ENCODE measurements around the gene IRF7. TPM values are rescaled to one million over a fixed set of nuclear protein-coding genes. Genes with fewer than 3 reads are reported as not detected.
A peak's percentile ranks its signal among the peaks of the same experiment; 100 is the strongest.

IRF7 gene
- total and polyA plus RNA-seq, 2 donors from 2014 or later = 21.5 to 36.7 TPM

DNA sequence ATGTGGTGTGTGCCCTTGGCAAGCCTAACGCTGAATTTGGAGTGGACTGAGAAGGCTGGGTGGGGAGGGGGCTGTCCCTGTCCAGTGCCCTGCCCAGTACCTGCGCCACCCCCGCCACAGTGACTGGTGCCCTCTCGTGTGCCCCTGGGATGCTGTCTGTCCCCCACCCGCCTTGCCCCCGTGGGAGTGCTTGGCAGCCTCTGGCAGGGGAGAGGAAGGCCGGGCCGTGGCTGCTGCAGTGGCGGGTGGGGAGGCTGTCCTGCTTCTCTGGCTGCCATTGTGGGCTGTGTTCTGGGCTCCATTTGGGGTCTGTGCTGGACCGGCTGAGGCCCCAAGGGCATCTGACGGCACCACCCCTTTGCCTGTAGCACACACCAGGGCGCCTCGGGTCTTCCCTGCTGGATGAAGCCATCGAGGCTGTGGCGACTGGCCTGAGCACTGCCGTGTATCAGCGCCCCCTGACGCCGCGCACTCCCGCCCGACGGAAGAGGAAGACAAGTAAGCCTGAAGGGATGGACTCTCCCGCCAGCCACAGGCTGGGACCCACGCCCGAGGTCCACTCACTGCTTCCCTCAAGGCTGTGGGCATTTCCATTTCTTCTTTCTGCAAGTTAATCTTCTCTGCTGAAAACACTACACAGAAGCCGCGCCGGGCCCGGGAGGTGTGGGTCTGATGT lies 17.6 kb downstream of the IRF7 start:
- H3K4me3 ChIP-seq (ENCODE audit: low read length in 3 of 3) = no peak overlapping the region
- H3K36me3 ChIP-seq (ENCODE audit: control insufficient read depth in 2 of 3, insufficient read depth in 3 of 3, low read length in 3 of 3) = peaks cover 0 to 37% (median 17%) of the 10 kb centered on the region in 3 donors
- TF ChIP-seq, protein P1, sequence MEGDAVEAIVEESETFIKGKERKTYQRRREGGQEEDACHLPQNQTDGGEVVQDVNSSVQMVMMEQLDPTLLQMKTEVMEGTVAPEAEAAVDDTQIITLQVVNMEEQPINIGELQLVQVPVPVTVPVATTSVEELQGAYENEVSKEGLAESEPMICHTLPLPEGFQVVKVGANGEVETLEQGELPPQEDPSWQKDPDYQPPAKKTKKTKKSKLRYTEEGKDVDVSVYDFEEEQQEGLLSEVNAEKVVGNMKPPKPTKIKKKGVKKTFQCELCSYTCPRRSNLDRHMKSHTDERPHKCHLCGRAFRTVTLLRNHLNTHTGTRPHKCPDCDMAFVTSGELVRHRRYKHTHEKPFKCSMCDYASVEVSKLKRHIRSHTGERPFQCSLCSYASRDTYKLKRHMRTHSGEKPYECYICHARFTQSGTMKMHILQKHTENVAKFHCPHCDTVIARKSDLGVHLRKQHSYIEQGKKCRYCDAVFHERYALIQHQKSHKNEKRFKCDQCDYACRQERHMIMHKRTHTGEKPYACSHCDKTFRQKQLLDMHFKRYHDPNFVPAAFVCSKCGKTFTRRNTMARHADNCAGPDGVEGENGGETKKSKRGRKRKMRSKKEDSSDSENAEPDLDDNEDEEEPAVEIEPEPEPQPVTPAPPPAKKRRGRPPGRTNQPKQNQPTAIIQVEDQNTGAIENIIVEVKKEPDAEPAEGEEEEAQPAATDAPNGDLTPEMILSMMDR (IDR thresholded peaks at IDR 0.05; ENCODE audit: borderline replicate concordance, extremely low read depth, insufficient read depth) = no peak
- DNase-seq = peak in 1 of 5 donors; percentile 33
- no peak overlapping the region for H3K27ac ChIP-seq (ENCODE audit: low read depth in 2 of 2, low read length in 2 of 2)
- no peaks in the 10 kb centered on the region for H3K27me3 ChIP-seq (ENCODE audit: control insufficient read depth, insufficient read depth, low read length)
- H3K9ac ChIP-seq (ENCODE audit: low read length in 3 of 3) = no peak overlapping the region
- H3K9me3 ChIP-seq (ENCODE audit: control insufficient read depth in 2 of 3, insufficient read depth in 1 of 3, low read length in 3 of 3) = no peaks in the 10 kb centered on the region
- FAIRE-seq = no peak
- intact Hi-C loops (cut with DNase I) = no loop called here
- H3K4me1 ChIP-seq (ENCODE audit: control insufficient read depth in 2 of 3, insufficient read depth in 2 of 3, low read depth in 1 of 3, low read length in 3 of 3) = no peaks in the 10 kb centered on the region

DNA sequence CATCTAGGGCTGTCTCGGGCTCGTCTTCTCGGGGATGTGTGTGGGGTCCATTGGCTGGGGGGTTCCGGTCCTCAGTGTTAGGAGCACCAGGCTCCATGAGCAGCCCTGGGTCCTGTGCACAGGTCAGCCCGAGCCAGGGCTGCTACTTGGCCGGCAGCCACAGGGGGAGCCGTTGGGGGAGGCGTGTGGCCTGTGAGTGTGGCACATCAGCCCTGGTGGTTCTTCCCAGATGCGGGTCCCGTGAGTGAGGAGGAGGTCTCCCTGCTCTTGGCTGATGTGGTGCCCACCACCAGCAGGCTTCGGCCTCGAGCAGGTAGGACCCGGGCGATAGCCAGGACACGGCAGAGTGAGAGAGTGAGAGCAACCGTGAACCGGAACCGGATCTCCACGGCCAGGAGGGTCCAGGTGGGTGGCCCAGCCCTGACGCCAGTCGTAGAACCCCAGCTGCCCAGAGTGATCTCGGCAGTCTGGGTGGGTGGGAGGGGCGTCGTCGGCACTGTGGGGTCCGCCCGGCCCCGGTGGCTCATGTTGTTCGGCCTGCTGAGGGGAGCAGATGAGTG lies 18.5 kb downstream of the IRF7 start:
- Histone ChIP-seq H3K4me1 (ENCODE audit: control insufficient read depth in 2 of 3, insufficient read depth in 2 of 3, low read depth in 1 of 3, low read length in 3 of 3) (no peaks in the 10 kb centered on the region), H3K36me3 (ENCODE audit: control insufficient read depth in 2 of 3, insufficient read depth in 3 of 3, low read length in 3 of 3) (peaks cover 0 to 42% (median 25%) of the 10 kb centered on the region in 3 donors), H3K9ac (ENCODE audit: low read length in 3 of 3) (no peak overlapping the region), H3K9me3 (ENCODE audit: control insufficient read depth in 2 of 3, insufficient read depth in 1 of 3, low read length in 3 of 3) (no peaks in the 10 kb centered on the region), H3K27ac (ENCODE audit: low read depth in 2 of 2, low read length in 2 of 2) (no peak overlapping the region), H3K4me3 (ENCODE audit: low read length in 3 of 3) (no peak overlapping the region), H3K27me3 (ENCODE audit: control insufficient read depth, insufficient read depth, low read length) (no peaks in the 10 kb centered on the region)
- FAIRE-seq = no peak
- intact Hi-C loops (cut with DNase I) = no loop called here
- DNase-seq = no peak
- TF ChIP-seq, protein P1 (IDR thresholded peaks at IDR 0.05; ENCODE audit: borderline replicate concordance, extremely low read depth, insufficient read depth) = no peak

DNA sequence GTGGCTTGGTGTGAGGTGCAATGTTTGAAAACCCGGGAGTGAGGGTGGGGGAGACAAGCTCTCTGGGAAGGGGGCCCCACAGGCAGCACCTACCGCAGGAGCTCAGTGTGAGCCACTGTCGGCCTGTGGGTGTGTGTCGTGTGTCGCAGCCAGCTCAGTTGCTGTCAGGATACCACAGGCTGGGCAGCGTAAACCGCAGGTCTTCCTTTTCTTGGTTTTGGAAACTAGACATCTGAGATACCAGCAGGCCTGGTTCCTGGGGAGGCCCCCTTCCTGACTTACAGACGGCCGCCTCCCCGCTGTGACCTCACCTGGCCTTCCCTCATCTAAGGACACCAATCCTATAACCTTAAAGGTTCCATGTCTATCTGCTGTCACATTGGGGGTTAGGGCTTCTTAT lies 19.4 kb downstream of the IRF7 start:
- Histone ChIP-seq H3K9ac (ENCODE audit: low read length in 3 of 3) (no peak overlapping the region), H3K9me3 (ENCODE audit: control insufficient read depth in 2 of 3, insufficient read depth in 1 of 3, low read length in 3 of 3) (no peaks in the 10 kb centered on the region), H3K36me3 (ENCODE audit: control insufficient read depth in 2 of 3, insufficient read depth in 3 of 3, low read length in 3 of 3) (peaks cover 0 to 42% (median 22%) of the 10 kb centered on the region in 3 donors), H3K27ac (ENCODE audit: low read depth in 2 of 2, low read length in 2 of 2) (no peak overlapping the region), H3K4me3 (ENCODE audit: low read length in 3 of 3) (no peak overlapping the region), H3K27me3 (ENCODE audit: control insufficient read depth, insufficient read depth, low read length) (no peaks in the 10 kb centered on the region), H3K4me1 (ENCODE audit: control insufficient read depth in 2 of 3, insufficient read depth in 2 of 3, low read depth in 1 of 3, low read length in 3 of 3) (no peaks in the 10 kb centered on the region)
- intact Hi-C loops (cut with DNase I) = no loop called here
- DNase-seq (no peak), FAIRE-seq (no peak)
- TF ChIP-seq, protein P1 (IDR thresholded peaks at IDR 0.05; ENCODE audit: borderline replicate concordance, extremely low read depth, insufficient read depth) = no peak

All from kidney (tissue), 14 donors.